SK-N-SH treated with all-trans-retinoic acid at 6 μM for 48 hours (cell line): ENCODE measurements around the gene TMEM161A.

ENCODE experiments used
- ARNTL ChIP-seq: fragments of 450-650 bp; formaldehyde crosslinking; IDR thresholded peaks from 2 replicates; pipeline ENCODE4 v1.5.0; 2020; ENCODE audit warnings: low read depth, mild to moderate bottlenecking, moderate library complexity, borderline replicate concordance
- CREB5 ChIP-seq: fragments of 250-450 bp; sonication (Bioruptor Pico); IDR thresholded peaks from 2 replicates; pipeline ENCODE4 v1.5.1; 2020; ENCODE audit warnings: low read depth, mild to moderate bottlenecking, moderate library complexity
- CSDC2 ChIP-seq: fragments of 250-450 bp; sonication (Bioruptor Pico); IDR thresholded peaks from 2 replicates; pipeline ENCODE4 v1.5.0; 2020; ENCODE audit warnings: mild to moderate bottlenecking, moderate library complexity
- CSRNP3 ChIP-seq: fragments of 250-450 bp; sonication (Bioruptor Pico); IDR thresholded peaks from 2 replicates; pipeline ENCODE4 v1.5.1; 2021; ENCODE audit warnings: mild to moderate bottlenecking, moderate library complexity
- ESRRG ChIP-seq: fragments of 250-450 bp; sonication (Bioruptor Pico); IDR thresholded peaks from 2 replicates; pipeline ENCODE4 v1.6.1; 2021; ENCODE audit warnings: mild to moderate bottlenecking
- GLIS3 ChIP-seq: fragments of 250-450 bp; sonication (Bioruptor Pico); IDR thresholded peaks from 2 replicates; pipeline ENCODE4 v1.5.0; 2020; ENCODE audit warnings: mild to moderate bottlenecking, moderate library complexity
- POU6F1 ChIP-seq: fragments of 250-450 bp; sonication (Bioruptor Pico); IDR thresholded peaks from 2 replicates; pipeline ENCODE4 v1.8.0; 2021; ENCODE audit warnings: low read depth, mild to moderate bottlenecking, moderate library complexity, borderline replicate concordance
- TCF4 ChIP-seq: fragments of 250-450 bp; sonication (Bioruptor Pico); IDR thresholded peaks from 2 replicates; pipeline ENCODE4 v1.8.0; 2021; ENCODE audit warnings: mild to moderate bottlenecking, moderate library complexity, borderline replicate concordance
- ZC3H10 ChIP-seq: fragments of 250-450 bp; sonication (Bioruptor Pico); IDR thresholded peaks from 2 replicates; pipeline ENCODE4 v1.5.1; 2021; ENCODE audit warnings: mild to moderate bottlenecking, moderate library complexity

- TF ChIP-seq ARNTL (CRISPR knock-in tag) (no peak), POU6F1 (CRISPR knock-in tag) (no peak), GLIS3 (CRISPR knock-in tag) (no peak), CSDC2 (CRISPR knock-in tag) (no peak), ZC3H10 (no peak), TCF4 (CRISPR knock-in tag) (no peak), CSRNP3 (CRISPR knock-in tag) (no peak), CREB5 (CRISPR knock-in tag) (no peak), ESRRG (CRISPR knock-in tag) (no peak)
Observed at GRCh38 chr19:19109601-19110000, 28.7 kb downstream of the TMEM161A start.
